GM18520 (cell line): ENCODE measurements around the gene SLC25A15.
"Not testable (repeated sequence)": the region's sequence is repeated elsewhere in the genome, so short reads cannot be mapped to it uniquely, and the experiment has no call there.

Source experiments
- ATAC-seq: cut with Tn5 transposase; IDR thresholded peaks from one replicate; pipeline ENCODE4 v1.9.1; 2021; ENCODE audit not compliant: unreplicated experiment

Gene SLC25A15

DNA sequence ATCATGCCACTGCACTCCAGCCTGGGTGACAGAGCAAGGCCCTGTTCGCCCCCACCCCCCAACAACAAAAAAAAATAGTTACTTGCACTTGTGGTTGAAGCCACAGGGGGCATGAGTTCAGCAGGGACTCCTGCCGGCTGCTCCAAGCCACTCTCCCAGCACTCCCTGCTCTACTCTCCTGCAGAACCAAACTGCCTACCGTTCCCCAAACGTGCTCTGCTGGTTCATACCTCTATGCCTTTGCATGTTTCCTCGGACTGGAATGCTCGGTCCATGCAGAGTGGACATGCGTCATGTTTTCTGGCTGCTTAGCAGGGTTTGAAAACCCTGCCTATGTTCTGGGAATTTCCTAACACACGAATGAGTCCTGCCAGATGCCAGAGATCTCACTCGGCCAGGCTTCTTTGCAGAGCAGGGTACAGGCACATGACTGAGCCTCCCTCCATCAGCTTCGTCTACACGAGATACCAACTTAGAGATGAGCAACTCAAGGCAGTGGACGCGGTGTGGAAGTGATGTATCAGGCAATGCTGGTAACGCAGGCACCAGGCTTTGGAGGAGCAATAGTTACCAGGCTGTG lies 8.5 kb upstream of the SLC25A15 start:
- ATAC-seq: no peak

DNA sequence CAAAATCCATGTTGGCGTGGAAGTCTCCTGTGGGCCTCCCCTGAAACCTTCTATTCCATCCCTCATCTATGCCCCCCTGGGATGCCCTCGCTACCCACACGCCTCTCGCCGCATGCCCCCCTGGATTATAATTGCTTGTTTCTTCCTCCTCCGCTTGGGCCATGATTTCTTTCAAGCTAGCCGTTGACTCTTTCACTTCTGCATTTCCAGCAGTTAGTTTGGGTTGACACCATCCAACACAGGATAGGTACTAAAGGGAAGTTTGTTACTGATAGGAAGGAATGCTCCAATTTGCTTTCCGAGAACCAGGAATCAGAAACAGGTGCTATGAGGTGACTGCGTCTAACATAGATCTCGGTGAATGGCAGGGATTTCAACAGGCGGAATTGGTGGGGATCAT lies 7.7 kb upstream of the SLC25A15 start:
- ATAC-seq: no peak

DNA sequence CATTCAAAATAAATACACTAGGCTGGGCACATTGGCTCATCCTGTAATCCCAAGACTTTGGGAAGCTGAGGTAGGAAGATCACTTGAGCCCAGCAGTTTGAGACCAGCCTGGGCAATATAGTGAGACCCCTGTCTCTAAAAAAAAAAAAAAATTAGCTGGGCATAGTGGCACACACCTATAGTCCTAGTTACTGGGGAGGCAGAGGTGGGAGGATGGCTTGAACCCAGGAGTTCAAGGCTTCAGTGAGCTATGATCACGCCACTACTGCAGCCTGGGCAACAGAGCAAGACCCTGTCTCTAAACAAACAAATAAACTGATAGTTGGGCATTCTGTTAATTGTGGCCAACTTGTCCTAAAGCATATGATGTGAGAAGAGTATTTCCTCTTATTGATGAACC lies 6.4 kb upstream of the SLC25A15 start:
- not testable (repeated sequence) for ATAC-seq

DNA sequence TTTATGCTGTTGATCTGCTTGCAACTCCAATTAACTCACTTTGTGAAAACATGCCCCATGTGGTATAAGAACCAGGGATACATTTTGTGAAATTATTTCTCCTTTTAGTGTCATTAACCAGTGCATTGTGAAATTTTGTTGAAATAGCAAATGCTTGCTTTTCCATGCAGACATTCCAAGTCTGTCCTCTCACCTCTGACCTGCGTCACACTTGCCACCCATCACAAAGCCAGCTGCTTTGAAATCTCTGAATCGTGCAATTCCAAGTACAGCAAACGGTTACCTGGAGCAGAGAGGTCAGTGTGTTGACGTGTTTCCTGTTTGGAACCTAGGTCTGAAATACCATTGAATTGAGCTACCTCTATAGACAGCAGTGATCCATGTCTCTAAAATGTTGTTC lies 4.9 kb upstream of the SLC25A15 start:
- no peak for ATAC-seq

DNA sequence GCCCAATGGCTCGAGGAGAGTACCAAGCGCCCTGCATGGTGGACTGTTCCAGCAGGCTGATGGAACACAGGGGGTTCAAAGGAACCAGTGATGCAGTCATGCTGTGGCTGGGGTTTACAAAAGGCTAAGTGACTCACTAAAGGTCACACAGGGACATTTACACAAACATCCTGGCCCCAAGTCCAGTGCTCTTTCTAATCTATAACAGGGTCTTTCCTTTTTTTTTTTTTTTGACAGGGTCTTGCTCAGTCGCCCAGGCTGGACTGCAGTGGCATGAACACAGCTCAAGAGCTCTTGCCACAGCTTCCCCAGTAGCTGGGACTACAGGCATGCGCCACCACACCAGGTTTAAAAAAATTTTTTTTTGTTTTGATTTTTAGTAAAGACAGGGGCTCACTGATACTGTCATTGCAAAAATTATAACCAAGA lies 2.8 kb upstream of the SLC25A15 start:
- no peak for ATAC-seq

DNA sequence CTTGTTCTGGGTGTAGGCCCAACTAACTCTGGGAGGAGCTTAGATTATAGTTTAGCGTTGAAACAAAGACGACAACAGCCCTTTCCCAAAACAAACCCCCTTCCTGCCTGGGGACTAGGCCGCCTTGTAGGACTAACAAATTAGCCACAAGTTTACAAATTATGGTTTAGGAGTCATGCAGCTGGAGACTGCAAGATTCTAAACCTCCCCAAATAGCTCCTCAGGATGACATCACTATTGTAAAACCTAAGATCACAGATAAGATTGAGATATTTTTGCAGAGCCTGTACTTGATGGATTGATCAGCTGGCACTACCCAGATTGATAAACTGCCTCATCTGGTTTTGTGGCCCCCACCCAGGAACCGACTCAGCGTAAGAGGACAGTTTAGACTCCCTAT lies 2.3 kb upstream of the SLC25A15 start:
- no peak for ATAC-seq

DNA sequence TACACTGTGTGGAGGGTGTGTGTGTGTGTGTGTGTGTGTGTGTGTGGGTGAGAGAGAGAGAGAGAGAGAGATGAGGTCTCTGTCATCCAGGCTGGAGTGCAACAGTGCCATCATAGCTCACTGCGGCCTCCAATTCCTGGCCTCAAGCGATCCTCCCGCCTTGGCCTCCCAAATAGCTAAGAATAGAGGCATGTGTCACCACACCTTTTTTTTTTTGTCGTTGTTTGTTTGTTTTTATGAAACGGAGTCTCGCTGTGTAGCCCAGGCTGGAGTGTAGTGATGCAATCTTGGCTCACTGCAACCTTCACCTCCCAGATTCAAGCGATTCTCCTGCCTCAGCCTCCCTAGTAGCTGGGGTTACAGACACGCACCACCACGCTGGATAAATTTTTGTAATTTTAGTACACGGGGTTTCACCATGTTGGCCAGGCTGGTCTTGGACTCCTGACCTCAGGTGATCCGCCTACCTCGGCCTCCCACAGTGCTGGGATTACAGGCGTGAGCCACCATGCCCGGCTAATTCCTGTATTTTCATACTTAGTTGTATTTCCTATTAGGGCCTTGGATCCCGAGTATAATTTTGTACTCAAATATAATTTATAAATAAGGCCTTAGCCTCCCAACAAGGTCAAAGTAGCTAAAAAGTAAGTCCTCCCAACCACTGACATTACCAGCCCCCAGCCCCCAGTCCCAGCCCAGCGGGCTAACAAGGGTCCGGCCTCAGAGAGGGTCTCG lies 704 bp upstream of the SLC25A15 start:
- ATAC-seq: not testable (repeated sequence)

DNA sequence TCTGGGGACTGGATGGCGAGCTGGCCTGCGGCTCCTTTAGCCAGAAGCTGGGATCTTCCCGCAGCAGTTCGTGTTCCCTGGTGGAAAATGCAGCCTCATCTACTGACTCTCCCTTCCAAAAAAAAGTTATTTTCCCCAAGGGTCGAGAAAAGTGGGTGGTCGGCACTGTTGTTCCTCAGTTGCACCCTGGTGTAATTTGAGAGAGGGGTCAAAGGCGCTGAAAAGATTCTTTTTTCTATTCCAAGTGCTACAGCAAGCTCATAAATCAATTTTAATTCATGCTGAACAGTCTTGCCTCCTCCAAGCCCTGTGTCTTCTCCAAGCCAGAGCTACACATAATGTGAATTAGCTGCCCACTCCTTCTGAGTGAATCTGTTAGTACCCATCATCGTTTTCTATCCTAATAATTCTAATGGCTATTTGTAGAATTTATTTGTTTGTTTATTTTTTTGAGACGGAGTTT lies 774 bp downstream of the SLC25A15 start:
- no peak for ATAC-seq

DNA sequence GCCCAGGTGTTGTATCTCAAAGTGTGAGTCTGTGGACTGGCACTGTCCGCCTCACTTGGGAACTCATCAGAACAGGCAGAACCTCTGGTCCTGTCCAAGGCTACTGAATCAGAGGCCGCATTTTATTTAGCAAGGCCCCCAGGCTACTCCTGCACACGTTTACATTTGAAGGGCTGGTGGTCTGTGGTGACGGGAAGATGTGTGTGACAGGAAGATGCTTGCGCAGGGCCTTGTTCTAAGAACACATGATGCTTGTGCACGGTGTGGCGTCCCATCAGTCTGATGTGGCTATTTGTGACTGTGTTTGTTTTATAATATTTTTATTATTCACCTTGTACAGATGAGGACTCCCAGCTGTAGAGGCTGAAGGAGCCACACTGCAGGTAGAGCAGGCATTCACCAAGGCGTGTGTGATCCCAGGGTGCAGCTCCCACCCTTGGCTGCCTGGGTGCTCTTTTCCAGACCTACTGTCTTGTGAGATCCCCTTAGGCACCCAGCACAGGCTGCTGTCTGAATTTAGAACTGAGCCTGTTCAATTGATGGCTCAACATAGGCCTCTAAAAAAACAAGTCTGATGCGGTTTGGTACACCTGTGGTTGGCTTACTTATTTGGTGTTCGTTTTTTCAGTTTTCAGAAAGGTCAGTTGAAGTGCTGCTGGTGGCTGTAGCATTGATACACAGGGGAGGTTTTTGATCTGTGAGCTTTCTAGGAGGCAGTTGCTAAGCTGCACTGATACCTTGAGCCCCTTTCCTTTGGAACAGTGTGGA lies 3.1 kb downstream of the SLC25A15 start:
- no peak for ATAC-seq

DNA sequence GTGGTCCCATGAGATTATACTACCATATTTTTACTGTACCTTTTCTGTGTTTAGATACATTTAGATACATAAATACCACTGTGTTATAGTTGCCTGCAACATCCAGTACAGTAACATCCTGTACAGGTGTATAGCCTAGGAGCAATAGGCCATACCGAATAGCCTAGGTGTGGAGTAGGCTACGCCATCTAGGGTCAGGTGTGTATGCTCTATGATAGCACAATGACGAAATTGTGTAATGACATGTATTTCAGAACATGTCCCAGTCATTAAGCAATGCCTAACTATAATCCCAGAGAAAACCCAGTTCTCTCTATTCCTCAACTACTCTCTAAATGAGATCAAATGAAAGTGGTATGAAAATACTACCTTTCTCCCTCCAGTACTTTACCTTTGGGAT lies 3.9 kb downstream of the SLC25A15 start:
- no peak for ATAC-seq

DNA sequence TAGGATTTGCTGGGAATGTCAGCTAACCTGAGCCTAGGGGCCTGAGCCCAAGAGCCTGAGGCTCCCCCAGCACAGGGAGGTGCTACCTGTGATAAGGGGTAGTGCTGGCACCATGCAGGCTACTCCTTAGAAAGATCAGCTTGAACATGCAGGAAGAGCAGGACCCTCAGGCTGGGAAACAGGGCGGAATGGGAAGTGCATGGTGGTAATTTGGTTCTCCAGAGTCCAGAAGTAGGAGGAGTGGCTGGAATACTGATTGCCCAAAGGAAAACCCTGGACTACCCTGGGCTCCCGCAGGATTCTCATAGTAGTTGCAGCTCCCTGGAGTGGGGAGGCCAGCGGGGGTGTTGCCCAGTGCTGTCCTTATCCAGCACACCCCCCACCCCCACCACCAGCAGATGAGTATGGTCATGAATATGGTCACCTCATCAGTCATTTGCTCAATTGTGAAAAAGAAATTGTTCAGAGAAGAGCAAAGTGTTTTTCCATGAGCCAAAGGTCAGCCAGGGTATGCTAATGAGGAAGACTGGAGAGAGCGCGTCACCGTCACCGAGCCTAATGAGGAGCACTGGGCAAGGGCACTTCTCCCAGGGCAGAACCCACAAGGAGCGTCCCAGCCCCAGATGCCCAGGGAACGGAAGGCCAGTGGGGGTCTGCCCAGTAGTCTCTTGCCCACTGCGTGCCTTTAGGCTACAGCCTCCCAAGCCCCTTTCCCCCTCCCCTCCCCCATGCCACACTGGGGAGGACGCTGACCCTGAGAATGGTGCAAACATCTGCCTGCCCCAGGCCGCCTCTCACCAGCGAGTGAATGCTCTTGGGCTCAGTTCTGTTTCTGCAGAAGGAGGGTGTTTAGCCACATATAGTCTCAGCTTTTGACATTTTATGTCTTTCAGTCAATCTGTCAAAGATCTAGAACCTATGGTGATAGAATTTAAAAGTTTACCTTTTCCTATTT lies 5.3 kb downstream of the SLC25A15 start:
- no peak for ATAC-seq

DNA sequence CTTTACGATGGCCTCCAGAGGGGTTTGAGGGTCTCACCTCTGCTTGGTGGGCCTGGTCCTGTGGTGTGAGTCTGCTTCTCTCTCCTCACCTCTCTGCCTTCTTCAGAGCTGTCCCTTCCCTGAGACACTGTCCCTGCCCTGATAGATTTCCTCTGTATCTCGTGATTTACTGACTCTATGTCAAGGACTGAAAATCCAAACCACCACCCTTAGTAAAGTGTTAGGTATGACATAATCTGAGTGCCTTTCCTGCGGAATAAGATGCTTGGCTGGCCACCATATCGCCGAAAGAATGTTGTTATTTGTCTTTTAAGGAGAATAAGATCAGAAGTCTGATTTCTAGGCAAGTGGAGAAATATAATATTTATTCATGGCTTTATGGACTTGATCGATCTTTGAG lies 7.2 kb downstream of the SLC25A15 start:
- ATAC-seq: no peak

DNA sequence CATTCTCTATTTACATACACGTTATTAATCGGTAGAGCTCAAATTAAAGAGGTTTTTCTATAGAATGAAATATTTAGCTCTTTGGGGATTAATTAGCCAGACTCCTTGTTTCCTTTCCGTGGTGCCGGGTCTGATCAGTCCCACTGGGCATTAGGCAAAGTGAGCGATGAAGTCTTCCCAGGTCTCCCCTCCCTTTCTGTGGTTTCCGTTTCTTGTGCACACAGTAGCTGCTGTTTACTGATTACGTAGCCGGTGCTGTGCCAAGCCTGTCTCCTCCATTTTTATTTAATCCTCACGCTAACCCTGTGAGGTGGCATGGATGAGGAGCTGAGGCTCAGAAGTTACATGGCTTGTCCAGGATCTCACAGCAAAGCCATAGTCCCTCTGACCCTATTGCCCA lies 9.0 kb downstream of the SLC25A15 start:
- no peak for ATAC-seq

DNA sequence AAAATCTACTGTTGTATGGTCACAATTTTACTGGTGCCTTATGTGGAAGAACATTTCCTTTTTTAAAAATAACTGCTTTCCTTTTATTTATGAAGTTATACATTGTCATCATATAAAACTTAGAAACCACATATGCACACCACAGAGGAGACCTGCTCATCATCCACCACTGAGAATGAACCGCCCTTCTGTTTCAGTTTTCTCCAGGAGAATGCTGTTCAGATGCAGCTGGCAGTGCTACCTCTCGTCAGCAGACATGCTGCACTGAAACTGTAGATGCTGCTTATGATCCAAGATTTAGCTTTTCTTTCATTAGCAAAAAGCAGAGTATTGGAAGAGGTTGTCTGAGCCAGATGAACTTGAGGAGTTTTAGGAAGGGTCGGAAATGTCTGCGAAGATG lies 10.1 kb downstream of the SLC25A15 start:
- no peak for ATAC-seq

DNA sequence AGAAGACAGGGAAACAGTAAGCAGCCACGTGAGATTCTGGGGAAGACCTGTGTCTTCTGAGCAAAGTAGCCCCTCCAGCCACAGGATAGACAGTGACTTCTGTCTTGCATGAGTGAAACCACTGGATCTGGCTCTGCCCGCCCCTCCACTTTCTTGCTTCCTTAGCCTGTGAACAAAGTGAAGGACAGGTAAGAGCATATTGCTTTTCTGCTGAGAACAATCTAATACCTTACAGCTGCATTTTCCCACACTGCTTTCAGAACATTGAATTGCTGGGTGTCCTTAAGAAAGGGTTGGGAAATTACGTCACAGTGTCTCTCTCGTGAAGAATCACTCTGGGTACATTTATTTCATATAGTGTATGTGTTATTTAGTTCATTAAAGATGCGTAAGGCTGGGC lies 11.1 kb downstream of the SLC25A15 start:
- ATAC-seq: no peak

DNA sequence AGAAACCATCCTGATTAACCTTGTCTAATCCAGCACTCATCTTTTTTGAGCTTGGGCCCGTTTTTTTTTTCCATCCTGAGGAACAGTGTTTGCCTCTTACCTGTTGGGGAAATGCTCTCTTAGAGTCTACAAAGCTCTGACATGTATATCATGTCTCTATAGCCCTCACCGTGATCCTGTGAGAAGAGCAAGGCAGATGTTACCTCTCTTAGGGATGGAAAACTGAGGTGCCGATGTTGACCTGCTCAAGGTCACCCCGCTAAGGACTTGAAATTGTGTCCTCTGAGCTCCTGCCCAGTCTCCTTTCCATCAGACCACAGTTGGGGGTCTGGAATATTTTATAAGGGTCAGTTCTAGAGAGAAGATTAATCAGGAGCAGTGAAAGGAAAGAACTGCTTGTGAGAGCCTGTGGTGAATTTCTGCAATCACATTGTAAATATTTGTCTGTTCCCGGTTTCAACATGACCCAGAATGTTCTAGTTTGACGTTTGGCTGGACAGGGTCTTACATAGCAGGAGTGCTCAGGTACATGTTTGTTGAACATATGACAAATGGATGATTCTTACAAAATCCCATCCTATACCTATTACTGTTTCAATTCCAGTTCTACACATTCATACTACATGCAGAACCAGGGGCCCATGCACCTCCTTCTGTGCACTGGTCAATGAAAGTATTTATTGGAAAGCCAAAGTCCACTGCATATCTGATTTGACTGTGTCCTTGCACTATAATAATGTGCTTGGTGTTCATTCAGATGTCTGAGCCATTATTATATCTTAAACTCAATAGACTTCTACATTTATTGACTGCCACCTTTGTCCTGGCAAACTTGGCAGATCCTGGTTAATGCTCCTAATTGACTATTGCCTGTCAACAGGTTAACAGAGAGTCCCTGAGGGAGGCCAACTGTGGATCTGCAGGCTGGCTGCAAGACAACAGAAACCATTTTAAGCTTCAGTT lies 12.1 kb downstream of the SLC25A15 start:
- no peak for ATAC-seq

DNA sequence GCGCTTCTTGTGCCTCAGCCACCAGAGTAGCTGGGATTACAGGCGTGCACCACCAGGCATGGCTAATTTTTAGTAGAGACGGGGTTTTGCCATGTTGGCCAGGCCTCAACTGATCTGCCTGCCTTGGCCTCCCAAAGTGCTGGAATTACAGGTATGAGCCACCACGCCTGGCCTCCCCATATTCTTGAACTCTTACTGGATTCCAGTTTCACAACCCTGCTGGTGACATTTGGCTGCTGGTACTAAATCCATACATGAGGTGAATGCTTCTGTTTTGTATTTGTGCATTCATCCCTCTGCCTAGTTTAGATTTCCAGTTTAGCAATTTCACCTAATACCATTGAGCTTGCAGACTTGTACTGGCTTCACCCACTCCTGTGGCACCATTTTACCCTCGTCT lies 13.9 kb downstream of the SLC25A15 start:
- ATAC-seq: no peak

DNA sequence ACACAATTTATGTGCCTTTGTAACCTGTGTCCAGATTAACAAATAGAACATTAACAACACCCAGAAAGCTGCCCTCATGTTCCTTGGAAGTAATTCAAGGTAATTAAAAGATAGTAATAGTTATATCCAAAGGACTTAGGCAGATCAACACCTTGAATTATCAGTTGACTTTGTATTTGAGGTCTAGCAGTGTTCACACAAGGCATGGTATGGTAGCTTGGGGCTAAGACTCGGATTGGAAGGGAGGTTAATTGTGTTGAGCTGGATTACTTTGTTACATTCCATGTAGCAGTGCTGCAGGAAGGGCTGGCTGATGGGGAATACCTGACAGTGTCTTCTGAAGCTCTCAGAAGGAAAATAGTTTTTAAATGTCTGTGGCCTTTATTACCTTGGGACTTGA lies 16.8 kb downstream of the SLC25A15 start:
- no peak for ATAC-seq

DNA sequence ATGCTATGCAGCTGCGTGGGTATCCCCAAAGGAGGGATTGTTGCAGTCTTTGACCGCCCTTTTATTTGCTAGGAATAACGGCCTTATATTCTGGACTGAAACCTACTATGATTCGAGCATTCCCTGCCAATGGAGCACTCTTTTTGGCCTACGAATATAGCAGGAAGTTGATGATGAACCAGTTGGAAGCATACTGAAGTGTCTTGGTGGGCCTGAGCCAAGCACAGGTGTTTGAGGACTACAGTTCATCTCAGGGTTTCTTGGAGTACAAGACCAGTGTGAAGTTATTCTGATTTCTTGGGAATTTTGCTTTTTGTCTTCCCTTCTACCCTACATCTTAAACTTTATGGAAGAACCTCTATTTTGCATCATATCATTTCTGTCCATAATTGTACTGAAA lies 20.1 kb downstream of the SLC25A15 start:
- ATAC-seq: no peak

DNA sequence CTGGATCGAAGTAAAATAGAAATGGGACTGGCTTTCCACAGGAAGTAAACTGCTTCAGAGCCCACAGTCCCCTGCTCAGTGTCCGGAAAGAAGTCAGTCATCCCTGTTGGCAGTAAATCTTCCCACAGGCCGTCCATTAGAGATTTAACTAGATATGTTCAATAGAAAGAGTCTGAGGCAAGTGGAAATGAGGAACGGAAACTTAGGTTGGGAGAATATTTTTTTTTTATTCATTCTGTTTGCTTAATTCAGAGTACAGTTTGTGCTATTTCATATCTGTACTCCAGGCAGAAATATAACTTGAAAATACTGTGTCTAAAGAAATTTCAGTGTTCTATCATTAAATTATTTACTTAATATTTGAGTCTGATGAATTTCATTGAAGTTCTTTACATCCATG lies 22.7 kb downstream of the SLC25A15 start:
- ATAC-seq: no peak
